NCI-H1105 (cell line): ENCODE results near the gene IRF9.

ENCODE experiments used
- DNase-seq: peaks from one replicate; lab custom pipeline; 2025; lab: John Stamatoyannopoulos, UW

IRF9 gene

DNA sequence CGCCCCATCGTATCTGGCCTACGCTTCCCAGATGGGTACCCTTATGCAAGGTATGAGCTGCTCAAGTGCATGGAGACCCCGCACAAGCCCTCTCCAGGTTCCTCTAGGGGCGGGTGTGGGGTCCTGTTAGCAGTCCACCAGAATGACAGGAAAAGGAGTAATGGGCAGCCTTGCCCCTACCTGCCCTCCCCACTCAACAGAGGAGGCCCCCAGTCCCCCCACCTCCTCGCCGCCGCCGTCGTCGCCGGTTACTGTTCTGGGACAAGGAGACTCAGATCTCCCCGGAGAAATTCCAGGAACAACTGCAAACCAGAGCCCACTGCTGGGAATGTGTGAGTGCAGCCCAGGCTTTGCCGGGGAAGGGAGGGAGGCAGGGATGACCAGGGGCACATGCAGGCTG, 16.8 kb downstream of the IRF9 start:
- DNase-seq = no peak

DNA sequence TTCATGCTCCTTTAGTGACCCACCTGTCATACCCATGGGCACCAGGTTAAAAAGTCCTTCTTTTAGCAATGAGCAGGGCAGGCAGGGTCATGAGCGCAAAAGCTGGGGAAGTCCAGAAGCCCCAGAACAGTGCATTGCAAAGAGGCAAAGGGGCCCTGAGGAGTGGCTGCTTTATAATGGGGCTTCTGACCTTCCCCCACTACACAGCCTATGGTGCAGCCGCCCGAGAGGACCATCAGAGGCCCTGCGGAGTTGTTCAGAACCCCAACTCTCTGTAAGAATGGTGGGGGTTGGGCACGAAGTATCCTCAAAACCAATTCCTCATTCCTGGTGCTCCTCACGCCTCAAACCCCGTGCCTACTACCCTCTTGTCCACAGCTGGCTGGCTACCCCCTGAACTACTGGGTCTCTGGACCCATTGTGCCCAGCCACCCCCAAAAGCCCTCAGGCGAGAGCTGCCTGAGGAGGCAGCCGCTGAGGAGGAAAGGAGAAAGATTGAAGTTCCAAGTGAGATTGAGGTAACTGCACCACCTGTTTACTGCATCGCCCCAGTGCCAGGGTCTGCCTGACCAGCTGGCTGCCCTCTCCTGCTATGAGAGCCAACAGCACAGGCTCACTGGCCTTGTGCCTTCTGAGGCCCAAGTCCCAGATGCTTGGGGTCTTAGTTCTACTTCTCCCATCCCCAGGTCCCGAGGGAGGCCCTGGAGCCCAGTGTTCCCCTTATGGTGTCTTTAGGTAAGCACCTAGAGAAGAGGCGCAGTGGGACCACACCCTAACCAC, 17.5 kb downstream of the IRF9 start:
- DNase-seq = no peak

DNA sequence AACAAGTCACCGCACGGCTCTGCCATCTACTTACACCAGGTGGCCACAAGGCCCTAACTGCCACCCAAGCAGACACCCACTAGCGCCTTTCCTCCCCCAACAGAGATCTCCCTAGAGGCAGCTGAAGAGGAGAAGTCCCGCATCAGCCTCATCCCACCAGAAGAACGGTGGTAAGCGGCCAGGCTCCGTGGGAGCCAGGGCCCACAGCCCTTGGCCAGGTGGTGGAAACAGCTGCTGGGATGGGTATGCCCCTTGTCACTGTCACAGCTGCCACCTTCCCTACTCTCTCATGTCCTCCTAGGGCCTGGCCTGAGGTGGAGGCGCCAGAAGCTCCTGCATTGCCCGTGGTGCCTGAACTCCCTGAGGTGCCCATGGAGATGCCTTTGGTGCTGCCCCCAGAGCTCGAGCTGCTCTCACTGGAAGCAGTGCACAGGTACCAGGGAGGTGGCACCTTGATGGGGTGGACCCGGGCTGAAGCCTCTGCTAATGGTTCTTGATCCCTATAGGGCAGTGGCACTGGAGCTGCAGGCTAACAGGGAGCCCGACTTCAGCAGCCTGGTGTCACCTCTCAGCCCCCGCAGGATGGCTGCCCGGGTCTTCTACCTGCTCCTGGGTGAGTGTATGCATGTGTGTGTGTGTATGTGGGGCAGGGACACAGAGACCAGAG, 18.4 kb downstream of the IRF9 start:
- DNase-seq = no peak

DNA sequence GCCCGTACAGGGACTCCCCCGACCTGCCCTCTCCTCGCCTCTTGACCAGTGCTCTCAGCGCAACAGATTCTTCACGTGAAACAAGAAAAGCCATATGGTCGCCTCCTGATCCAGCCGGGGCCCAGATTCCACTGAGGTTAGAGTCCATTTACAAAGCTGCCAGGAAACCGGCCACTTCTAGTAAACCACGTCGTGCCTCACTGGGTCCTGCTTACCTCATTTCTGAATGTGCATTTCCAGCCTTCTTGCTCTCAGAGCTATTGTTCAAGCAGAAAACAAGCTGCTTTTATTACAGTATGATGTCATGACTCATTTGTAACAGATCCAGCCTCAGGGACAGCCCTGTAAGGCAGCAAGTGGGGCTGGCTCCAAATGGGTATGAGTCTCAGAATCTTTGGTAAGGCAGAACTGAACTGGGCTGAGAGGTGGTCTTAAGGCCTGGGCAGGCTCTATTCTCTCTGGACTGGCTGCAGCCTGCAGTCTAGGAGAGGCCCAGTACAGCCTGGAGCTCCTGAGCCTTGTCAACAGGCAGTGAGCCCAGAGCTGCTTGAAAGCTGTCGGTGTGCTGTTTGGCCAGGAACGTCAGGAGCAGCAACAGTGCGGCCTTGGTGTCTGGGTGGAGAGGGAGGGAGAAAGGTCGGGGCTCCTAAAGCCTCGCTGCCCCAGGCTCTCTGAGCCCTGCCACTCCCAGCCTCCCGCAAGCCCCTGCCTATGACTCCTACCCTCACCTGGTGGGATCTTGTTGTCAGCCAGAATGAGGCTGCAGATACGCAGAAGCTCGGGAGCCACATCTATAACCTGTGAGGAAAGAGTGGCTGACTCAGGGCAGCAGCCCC, 19.1 kb downstream of the IRF9 start:
- no peak for DNase-seq

DNA sequence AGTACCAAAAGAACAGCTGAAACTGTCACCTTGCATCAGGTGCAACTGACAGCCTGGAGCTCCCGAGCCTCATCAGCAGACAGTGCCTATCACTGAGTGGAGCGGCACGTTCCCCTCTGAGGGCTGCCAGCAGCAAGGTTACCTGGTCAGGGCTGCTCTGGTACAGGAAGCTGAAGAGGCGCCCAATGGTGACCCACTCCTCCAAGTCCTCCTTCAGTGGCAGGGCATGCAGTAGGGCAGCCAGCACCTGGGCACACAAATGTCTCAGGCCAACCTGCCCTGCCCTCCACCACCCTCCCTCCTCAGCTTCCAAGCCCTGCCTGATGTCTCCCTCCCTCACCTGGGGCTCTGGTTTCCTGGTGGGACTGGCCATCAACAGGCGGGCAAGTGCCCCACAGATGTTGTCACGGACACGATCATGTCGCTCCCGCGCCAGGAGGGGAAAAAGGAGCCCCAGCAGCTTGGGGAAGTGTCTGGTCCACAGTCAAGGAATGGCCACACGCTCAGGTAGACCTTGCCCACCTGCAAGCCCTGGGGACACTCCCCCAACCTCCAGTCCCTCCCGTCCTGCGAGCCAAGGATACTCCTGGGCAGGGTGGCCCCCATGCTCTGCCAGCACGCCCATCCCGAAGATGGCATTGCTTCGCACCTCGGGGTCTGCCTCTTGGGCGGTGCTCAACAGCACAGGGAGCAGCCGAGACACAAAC, 20.5 kb downstream of the IRF9 start:
- DNase-seq = no peak

DNA sequence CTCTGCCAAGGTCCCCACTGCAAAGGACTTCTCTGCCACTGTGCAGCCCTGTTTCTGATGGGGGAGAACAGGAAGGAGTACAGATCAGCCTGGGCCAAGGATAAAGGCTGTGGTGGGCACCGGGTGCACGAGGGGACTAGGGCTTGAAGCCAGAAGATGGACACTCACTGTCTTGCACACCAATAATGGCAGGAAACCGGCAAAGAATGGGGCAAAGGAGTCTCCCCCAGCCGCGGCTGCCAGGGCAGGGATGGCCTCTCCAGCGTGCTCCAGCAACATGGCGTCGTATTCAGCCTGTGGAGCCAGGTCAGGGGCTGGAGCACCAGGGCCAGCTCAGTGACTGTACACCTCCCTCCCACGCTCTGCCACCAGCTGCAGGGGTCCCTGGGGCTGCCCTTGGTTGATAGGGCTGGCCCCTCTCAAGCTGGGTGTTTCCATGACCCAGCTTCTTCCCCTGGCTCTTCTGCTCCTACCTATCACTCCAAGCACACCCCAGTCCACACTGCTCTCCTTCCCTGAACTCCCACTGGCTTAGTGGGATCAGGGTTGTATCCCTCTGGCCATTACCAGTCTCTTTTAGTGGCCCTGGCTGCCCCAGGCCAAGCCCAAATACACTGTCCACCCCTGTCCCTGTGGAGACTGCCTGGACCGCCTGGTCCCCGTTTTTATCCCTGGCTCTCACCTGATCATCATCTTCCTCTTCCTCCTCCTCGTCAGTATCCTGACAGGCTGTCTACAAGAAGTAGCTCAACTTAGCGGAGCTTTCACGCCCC, 21.2 kb downstream of the IRF9 start:
- DNase-seq = no peak

DNA sequence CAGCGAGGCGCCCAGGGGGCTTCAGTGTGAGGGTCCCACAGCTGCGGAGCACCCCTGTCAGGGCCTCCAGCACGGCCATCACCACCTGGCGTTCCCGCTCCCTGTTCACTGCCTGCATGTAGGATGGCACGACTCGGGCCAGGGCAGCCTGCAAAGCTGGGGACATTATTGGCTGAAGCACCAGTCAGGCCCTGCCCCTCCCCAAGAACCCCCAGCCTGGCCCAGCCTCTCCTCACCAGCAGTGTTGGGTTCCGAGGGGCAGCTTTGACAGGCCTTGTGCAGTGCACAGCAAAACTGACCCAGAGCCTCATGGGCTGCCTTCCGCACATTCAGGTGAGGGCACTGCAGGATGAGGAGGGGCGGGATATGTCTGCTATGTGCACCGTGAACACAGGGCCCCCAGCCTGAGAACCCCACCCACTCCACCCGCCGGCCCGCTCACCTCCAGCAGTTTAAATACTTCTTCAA, 22.0 kb downstream of the IRF9 start:
- DNase-seq = no peak

DNA sequence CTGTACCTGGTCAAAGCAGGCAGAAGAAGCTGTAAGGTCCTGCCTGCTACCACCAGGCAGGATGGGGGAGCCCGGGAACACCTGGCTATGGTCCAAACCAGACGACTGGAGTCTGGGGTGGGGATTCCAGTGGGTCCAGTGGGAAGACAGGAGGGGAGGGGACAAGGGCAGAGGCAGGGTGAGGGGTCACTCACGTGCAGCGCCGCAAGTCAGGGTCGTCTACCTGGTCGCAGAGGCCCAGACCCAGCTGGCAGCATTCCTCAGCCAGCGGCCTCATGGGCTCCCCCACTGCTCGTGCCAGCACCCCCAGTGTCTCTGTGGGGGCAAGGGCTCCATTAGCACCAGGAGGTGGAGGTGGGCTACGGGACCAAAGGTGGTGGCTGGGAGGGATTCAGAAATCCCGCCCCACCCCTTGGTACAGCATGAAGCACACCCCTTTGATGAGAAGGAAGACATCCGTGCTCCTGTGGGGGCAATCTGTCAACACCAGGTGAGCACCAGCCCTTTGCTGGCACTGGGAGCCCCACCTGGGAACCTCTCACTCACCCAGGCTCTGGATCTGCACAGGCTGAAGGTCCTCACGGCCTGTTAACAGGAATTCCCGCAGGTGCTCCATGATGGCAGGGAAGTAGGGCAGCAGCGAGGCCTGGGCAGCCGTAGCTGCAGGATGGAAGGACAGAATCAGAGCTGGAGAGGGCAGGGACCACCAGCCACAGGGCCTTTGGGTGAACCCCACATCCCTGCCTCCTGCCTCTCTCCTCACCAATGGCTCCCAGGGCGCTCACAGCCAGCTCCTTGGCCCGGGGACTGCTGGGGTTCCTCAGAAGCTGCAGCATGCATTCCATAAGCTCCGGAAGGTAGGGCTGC, 23.3 kb downstream of the IRF9 start:
- DNase-seq = no peak

DNA sequence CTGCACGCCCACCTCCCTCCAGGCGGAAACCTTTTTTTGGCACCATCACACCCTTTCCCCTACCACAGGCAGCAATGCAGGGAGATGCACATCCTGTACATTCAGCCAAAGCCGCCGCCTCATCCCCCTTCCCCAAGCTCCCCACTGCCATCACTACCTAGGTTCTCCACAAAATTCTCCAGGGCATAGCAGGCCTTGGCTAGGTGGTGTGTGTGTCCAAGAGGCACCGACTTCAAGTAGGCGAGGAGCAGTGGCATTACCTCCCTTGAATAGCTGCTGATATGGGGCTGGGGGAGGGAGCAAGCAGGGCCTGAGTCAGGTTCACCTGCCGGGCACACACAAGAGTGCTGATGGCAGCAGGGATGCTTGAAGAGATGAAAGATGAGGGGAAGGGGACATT, 24.0 kb downstream of the IRF9 start:
- no peak for DNase-seq

DNA sequence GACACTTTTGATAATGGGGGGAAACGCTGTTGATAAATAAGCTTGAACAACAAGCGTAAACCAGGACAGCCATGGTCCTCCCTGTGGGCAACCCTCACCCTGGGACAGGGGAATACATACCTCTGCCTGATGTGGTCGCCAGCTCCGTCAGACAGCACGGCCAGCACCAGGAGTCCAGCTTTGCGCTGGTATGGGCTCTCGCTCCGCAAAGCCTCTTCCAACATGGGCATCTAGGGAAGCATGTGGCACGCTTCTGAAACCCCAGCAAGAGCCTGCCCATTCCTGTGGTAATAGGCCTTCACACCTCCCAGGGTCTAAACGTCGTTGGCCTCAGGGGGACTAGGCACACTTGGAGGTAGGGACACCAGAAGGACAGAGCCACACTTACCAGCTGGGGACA, 24.7 kb downstream of the IRF9 start:
- no peak for DNase-seq

DNA sequence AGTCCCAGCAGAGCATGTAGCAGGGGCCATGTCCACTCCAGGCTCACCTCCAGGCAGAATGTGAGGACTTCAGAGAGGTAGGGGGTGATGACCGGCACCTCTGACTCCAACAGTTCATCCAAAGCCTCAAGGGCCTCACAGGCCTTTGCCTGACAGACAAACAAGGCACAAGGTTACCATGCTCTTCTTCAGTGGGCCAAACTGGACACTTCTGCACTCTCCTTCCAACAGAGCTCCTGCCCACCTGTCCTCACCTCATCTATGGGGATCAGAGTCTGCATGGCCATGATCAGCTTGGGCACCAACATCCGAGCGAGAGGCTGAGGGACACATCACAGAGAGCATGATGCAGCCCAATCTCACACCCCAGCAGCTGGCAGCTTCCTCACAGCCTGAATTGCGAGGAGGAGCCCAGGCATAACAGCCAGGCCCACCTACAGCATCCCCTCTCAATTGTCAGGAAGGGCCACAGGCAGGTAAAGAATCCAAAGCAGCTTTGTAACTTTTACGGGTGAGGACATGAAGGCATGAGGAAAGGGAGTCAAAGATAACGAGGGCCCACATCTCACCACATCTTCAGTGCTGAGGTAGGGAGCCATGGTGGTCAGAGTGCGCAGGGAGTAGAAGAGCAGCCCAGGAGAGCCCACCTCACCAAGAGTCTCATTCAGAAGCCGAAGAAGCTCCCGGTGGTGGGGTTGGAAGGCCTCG, 25.9 kb downstream of the IRF9 start:
- DNase-seq = no peak

DNA sequence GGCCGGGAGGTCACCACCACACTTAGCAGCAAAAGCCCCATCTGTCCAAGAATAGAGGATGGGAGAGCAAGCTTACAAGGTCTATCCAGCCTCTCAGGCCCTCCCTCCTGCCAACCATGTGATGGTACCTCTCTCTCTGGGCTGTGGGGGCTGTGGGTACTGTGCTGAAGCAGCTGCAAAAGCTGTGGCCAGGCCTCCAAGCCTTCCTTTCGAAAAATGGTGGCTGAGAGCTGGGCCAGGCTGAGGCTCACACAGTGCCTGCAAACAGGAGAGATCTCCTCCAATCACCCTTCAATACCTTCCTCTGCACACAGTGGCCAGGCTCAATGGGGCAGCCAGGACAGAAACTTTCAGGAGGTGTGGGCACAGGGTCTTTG, 26.5 kb downstream of the IRF9 start:
- no peak for DNase-seq

DNA sequence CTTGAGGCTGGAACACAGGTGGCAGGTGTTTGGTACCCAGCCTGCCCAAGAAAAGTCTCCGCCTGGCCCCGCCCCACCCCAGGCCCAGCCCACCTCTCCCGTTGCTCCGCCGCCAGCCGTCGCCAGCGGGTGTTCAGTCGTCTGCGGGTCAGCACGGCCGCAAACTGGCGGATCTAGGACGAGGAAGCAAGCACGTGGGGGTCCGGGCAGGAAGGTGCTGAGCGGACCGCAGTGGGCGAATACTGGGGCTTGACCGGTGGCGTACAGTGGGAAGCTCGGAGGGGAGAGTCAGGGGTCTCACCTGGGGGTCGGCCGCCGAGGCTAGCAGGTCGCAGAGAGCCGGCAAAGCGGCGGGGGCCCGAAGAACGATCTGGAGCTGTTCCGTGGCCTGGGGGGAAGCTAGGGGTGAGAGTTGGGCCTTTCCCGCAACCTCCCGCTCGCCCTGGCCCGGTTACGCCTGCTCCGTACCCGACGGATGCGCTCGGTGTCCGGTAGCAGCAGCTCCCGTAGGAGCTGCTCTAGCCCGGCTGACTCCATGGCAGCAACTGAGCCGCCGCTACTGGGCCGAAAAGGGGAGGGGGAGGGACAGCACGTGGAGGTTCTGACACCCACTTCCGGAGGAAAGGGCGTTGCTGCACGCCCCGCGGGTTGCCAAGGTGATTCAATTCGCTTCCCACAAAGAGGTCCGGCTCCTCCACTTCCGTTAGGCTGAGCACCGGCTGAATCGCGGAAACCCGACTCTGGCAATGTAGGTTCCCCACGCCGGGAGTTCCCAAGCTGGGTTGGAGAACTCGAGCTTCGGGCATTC, 27.4 kb downstream of the IRF9 start, which contains the start of gene IPO4:
Gene IPO4 (minus strand): TSS at position 566 of the 808 bp plus-strand sequence. CDS start 29 bp downstream, at position 537.
- peak; percentile 96 for DNase-seq

DNA sequence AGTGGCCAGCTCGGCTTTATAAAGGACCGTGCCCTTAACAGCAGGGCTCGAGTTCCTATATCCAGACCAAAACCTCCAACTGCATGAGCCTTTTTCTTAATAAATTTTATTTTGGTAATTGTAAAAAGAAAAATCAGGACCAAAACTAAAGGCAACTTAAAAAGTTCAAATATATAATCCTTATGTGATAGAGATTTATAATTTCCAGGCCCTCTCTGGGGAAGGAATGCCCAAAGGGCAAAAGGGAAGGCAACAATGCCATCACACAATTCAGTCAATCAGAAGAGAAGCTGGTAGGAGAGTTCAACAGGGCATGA, 28.0 kb downstream of the IRF9 start:
- no peak for DNase-seq

DNA sequence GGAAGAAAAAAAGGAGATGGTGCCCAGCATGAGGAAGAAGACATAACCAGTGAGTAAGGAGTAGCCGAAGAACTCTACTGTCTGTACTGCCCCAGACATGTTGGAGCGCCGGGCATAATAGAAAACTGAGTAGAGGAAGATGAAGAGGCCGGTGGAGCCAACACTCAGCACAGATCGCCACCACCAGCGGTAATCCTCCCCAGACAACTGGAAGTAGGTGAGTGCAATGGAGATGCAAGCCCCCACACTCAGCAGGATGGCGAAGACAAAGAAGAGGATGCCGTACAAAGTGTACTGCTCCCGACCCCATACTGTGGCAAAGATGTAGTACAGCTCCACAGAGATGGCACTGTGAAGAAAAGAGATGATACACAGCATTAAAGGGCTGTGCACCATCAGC, 28.4 kb downstream of the IRF9 start:
- DNase-seq = no peak

DNA sequence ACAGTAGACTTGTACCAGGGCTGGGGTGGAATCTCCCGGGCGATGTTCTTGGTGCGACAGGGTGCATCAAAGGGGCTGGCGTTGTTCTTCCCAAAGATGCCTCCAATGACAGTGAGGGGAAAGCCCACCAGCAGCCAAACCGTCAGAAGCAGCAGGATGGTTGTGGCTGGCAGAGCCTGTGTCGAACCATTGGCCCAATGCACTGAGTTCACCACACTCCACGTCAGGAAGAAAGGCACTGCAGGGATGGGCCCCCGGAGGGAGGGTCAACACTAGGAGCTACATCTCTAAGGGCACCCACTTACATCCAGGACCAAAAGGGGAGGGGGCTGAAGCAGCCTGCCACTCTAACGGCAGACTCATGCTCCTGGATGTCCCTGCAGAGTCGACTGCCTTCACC, 29.4 kb downstream of the IRF9 start:
- no peak for DNase-seq

DNA sequence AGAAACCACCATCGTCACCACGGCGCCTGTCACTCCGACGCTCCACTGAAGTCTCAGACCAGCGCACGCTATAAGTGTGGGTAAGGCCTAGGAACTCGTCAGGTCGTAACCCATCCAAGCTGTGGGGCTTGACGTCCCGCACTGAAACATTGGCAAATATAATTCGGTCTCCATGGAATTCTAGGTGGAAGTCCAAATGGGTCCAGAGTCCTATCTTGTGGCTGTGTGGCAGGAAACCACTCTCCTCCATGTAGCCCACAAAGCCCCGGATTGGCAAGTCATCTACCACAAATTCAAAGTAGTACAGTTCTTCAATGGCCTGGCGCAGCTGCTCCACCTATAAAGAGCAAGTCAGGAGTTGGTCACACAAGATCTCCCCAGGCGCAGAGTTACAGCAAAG, 31.9 kb downstream of the IRF9 start:
- DNase-seq = no peak

DNA sequence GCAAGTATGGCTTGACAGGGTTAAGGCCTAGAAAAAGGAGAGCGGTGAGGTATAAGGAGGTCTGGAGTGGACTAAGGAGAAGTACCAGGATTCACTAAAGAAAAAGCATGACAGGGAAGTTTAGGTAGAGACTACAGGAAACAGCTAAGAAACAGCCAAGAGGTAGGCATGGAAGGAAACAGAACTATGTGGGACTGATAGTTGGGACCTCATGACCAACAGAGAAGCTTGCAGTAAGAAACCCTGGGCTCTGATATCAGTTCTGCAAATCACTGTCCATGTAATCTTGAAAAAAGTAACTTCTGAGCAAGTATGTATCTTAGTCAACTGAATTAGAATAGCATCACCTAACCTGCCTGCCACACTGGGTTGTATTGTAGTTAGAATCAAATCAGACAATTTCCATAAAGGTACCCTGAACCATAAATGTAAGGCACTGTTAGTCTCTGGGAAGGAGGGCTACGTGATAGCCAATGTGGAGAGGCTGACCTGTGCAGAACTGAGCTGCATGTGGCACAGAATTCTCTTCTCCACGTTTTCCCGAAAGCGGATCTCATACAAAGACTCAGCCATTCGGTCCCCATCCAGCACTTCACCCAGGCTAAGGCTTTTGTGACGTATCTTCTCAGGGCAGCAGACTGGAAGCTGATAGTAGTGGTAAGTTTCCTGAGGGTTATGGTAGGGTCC, 33.3 kb downstream of the IRF9 start:
- DNase-seq = no peak

DNA sequence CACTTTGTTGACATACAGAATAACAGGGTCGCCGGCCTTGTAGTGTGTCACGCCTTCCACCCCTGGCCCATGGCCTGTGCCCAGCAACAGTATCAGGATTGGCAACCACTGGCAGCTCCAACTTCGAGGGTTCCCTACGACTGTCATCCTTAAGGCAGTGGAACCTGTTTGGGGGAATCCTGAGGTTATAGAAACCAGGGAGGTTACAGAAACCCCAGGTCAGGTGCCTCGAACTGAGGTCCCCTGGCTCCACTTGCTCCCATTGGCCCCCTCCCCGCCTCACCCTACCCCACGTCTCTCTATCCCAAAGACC, 33.8 kb downstream of the IRF9 start:
- DNase-seq = no peak
